Transverse colon (tissue), 4 donors: ENCODE results near the gene WDHD1.

Experiments
- CTCF ChIP-seq, 5 experiments: fragments of 200-600 bp in 3 of 5; fragments of 450-650 bp in 2 of 5; sonication (generic) in 3 of 5; IDR thresholded peaks; 1 replicate in 2 of 5; 2 replicates in 3 of 5; pipeline ENCODE4 v1.5.1; 2016 to 2017; ENCODE audit warnings: antibody characterized with exemption in 5 of 5, inconsistent platforms in 3 of 5, mild to moderate bottlenecking in 2 of 5, moderate library complexity in 1 of 5
- EP300 ChIP-seq: sonication (generic); formaldehyde crosslinking; IDR thresholded peaks from one replicate; pipeline ENCODE4 v1.6.1; 2017; ENCODE audit warnings: antibody characterized with exemption, low read depth
- POLR2AphosphoS5 ChIP-seq, 3 donors: sonication (generic); formaldehyde crosslinking; IDR thresholded peaks; one replicate each; pipeline ENCODE4 v1.6.1; 2016; ENCODE audit warnings: antibody characterized with exemption in 3 of 3

DNA sequence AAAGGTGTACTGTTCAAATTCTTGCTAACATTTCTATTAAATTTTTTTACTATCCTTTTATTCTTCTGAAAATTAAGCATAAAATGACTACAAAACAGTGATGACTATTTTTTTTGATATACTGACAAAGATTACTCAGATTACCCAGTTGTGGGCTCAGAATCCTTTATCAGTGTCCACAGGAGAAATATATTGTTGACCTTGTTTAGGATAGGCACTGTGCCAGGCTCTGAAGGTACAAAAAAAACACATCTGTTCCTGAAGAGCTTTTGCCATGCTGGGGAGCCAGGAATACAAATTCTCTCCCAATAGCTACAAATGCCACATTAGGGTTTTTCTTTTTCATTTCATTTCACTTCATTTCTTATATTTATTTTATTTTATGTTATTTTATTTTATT lies 97.3 kb downstream of the WDHD1 start:
- TF ChIP-seq POLR2AphosphoS5 (IDR thresholded peaks at IDR 0.05) (no peak), CTCF (IDR thresholded peaks at IDR 0.05) (no peak), EP300 (no peak)
